ENCODE results near the gene EXOC4.

- TF ChIP-seq CTCF (IDR thresholded peaks at IDR 0.05) (no peak), POLR2AphosphoS5 (IDR thresholded peaks at IDR 0.05) (no peak), EP300 (IDR thresholded peaks at IDR 0.05; ENCODE audit: low read depth) (no peak)
Observed at GRCh38 chr7:133698127-133698526, 445.2 kb downstream of the EXOC4 start.

Measured in transverse colon (tissue), 4 donors.